ENCODE data around the gene AFP. TPM values are rescaled to one million over a fixed set of nuclear protein-coding genes. Genes with fewer than 3 reads are reported as not detected.
A peak's percentile ranks its signal among the peaks of the same experiment; 100 is the strongest.

AFP gene
- total RNA-seq, 1 experiment from 2014 or later = 0.92 TPM

DNA sequence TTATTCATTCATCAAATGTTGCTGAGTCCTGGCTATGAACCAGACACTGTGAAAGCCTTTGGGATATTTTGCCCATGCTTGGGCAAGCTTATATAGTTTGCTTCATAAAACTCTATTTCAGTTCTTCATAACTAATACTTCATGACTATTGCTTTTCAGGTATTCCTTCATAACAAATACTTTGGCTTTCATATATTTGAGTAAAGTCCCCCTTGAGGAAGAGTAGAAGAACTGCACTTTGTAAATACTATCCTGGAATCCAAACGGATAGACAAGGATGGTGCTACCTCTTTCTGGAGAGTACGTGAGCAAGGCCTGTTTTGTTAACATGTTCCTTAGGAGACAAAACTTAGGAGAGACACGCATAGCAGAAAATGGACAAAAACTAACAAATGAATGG, 1.7 kb upstream of the AFP start:
- no peaks in the 10 kb centered on the region for H4K20me1 ChIP-seq (ENCODE audit: insufficient read depth)
- no peaks in the 10 kb centered on the region for H3K4me1 ChIP-seq (replicated peaks; ENCODE audit: insufficient read depth)
- H3K27ac ChIP-seq = no peak overlapping the region
- no peaks in the 10 kb centered on the region for H3K36me3 ChIP-seq (ENCODE audit: low read depth)
- H3K9me3 ChIP-seq (ENCODE audit: insufficient read depth, low read depth) = no peaks in the 10 kb centered on the region; the same call in 1 of the 2 replicates
- TF ChIP-seq EZH2 (IDR thresholded peaks at IDR 0.05; ENCODE audit: low read depth) = no peak
- TF ChIP-seq, protein P1, sequence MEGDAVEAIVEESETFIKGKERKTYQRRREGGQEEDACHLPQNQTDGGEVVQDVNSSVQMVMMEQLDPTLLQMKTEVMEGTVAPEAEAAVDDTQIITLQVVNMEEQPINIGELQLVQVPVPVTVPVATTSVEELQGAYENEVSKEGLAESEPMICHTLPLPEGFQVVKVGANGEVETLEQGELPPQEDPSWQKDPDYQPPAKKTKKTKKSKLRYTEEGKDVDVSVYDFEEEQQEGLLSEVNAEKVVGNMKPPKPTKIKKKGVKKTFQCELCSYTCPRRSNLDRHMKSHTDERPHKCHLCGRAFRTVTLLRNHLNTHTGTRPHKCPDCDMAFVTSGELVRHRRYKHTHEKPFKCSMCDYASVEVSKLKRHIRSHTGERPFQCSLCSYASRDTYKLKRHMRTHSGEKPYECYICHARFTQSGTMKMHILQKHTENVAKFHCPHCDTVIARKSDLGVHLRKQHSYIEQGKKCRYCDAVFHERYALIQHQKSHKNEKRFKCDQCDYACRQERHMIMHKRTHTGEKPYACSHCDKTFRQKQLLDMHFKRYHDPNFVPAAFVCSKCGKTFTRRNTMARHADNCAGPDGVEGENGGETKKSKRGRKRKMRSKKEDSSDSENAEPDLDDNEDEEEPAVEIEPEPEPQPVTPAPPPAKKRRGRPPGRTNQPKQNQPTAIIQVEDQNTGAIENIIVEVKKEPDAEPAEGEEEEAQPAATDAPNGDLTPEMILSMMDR (conservative IDR thresholded peaks at IDR 0.05) = peak; percentile 53
- ChIA-PET POLR2A (ENCODE audit: unreplicated experiment) (no interaction called here), CTCF (no interaction called here)
- no peak overlapping the region for H3K4me2 ChIP-seq
- H3F3A ChIP-seq (ENCODE audit: insufficient read depth, low read depth) = no peaks in the 10 kb centered on the region
- H3K9me2 ChIP-seq (ENCODE audit: insufficient read depth) = no peaks in the 10 kb centered on the region; the same call in 1 of the 2 replicates
- H3K79me2 ChIP-seq (ENCODE audit: low read depth) = no peaks in the 10 kb centered on the region
- intact Hi-C loops (cut with micrococcal nuclease; ENCODE audit: unreplicated experiment) = no loop called here
- BruUV-seq (replicated peaks) = no TSS peak
- H2AFZ ChIP-seq = no peak overlapping the region
- H3K27me3 ChIP-seq (ENCODE audit: insufficient read depth, low read depth) = no peaks in the 10 kb centered on the region
- no peak for DNase-seq
- no peak overlapping the region for H3K4me3 ChIP-seq

- no peaks in the 10 kb centered on the region; the same call in 1 of the 2 replicates for H3K9me3 ChIP-seq (ENCODE audit: insufficient read depth, low read depth)
- H2AFZ ChIP-seq = no peak overlapping the region
- no peak overlapping the region for H3K4me3 ChIP-seq
- H4K20me1 ChIP-seq (ENCODE audit: insufficient read depth) = no peaks in the 10 kb centered on the region
- no peaks in the 10 kb centered on the region for H3K27me3 ChIP-seq (ENCODE audit: insufficient read depth, low read depth)
- no peak for TF ChIP-seq EZH2 (IDR thresholded peaks at IDR 0.05; ENCODE audit: low read depth)
- TF ChIP-seq, protein P1 (conservative IDR thresholded peaks at IDR 0.05) = no peak
- H3K36me3 ChIP-seq (ENCODE audit: low read depth) = no peaks in the 10 kb centered on the region
- H3K27ac ChIP-seq = no peak overlapping the region
- intact Hi-C loops (cut with micrococcal nuclease; ENCODE audit: unreplicated experiment) = no loop called here
- no peak for DNase-seq
- BruUV-seq (replicated peaks) = no TSS peak
- no peaks in the 10 kb centered on the region for H3K4me1 ChIP-seq (replicated peaks; ENCODE audit: insufficient read depth)
- no peaks in the 10 kb centered on the region; the same call in 1 of the 2 replicates for H3K9me2 ChIP-seq (ENCODE audit: insufficient read depth)
- H3F3A ChIP-seq (ENCODE audit: insufficient read depth, low read depth) = no peaks in the 10 kb centered on the region
- ChIA-PET CTCF (no interaction called here), POLR2A (ENCODE audit: unreplicated experiment) (no interaction called here)
- no peaks in the 10 kb centered on the region for H3K79me2 ChIP-seq (ENCODE audit: low read depth)
- no peak overlapping the region for H3K4me2 ChIP-seq
Measured at GRCh38 chr4:73436674-73437557, 895 bp downstream of the AFP start.

GRCh38 chr4:73437558-73437956, 1.5 kb downstream of the AFP start:
- H3K9me2 ChIP-seq (ENCODE audit: insufficient read depth) = no peaks in the 10 kb centered on the region; the same call in 1 of the 2 replicates
- H3F3A ChIP-seq (ENCODE audit: insufficient read depth, low read depth) = no peaks in the 10 kb centered on the region
- TF ChIP-seq, protein P1 (conservative IDR thresholded peaks at IDR 0.05) = no peak
- TF ChIP-seq EZH2 (IDR thresholded peaks at IDR 0.05; ENCODE audit: low read depth) = no peak
- CTCF ChIA-PET = no interaction called here
- H3K36me3 ChIP-seq (ENCODE audit: low read depth) = no peaks in the 10 kb centered on the region
- no peaks in the 10 kb centered on the region for H3K79me2 ChIP-seq (ENCODE audit: low read depth)
- H3K27ac ChIP-seq = no peak overlapping the region
- no peaks in the 10 kb centered on the region for H3K27me3 ChIP-seq (ENCODE audit: insufficient read depth, low read depth)
- no peak overlapping the region for H3K4me3 ChIP-seq
- no peak overlapping the region for H3K4me2 ChIP-seq
- intact Hi-C loops (cut with micrococcal nuclease; ENCODE audit: unreplicated experiment) = no loop called here
- H3K9me3 ChIP-seq (ENCODE audit: insufficient read depth, low read depth) = no peaks in the 10 kb centered on the region; the same call in 1 of the 2 replicates
- BruUV-seq (replicated peaks) = no TSS peak
- no peaks in the 10 kb centered on the region for H4K20me1 ChIP-seq (ENCODE audit: insufficient read depth)
- no peaks in the 10 kb centered on the region for H3K4me1 ChIP-seq (replicated peaks; ENCODE audit: insufficient read depth)
- POLR2A ChIA-PET (ENCODE audit: unreplicated experiment) = no interaction called here
- no peak overlapping the region for H2AFZ ChIP-seq
- no peak for DNase-seq

Data from PC-9 (cell line).